ENCODE measurements around the gene SLC4A1AP. TPM values are rescaled to one million over a fixed set of nuclear protein-coding genes. Genes with fewer than 3 reads are reported as not detected.

Gene SLC4A1AP
- total and polyA plus RNA-seq, 9 of the 15 experiments (the other 6 are each of a cell fraction or from before 2014, with no cell fraction given), result 8.1 to 40.5 (median 35.3) TPM

DNA sequence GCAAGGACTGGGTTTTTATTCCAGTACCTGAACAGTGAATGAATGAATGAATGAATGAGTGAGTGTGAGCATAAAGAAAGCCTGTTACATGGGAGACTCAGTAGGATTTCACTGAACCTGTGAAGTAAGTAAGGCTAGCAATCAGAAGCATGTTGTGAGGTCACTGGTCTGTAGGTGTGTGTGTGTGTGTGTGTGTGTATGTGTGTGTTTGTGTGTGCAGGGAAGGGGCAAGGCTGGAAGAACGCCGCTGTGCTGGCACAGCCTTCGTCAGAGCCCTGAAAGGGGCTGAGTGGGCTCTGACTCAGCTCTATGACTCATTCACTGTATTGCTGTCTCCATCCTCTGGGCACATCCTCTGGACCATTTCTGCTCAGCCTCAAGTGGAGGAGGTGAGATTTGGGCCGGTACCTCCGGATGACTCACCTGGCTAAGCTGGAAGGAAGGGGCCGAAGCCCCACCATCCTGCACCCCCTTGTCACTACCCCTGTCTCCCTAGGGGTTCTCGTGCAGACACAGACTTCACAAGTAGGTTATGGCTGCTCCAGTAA is 56.4 kb downstream of the SLC4A1AP start:
- ChIA-PET CTCF (ENCODE audit: low intra/inter-chr PET ratio) (interaction anchor here (0.9 kb wide), 1 partner anchor 17 kb away, joined by 3 read pairs; no protein-coding TSS in a partner anchor), POLR2A (interaction anchor here (0.5 to 0.7 kb wide), 2 partner anchors 8 to 233 kb away, joined by 3 read pairs; no protein-coding TSS in a partner anchor)
- Histone ChIP-seq H3K79me2 (ENCODE audit: control insufficient read depth, insufficient read depth, low read length) (no peaks in the 10 kb centered on the region), H3K27me3 (ENCODE audit: control insufficient read depth in 2 of 2, insufficient read depth in 2 of 2, low read length in 2 of 2) (peaks cover 16 to 33% of the 10 kb centered on the region in 2 experiments; a peak in 4 of 5 replicates), H3K27ac (ENCODE audit: extremely low read depth, low read depth, low read length) (no peak overlapping the region), H3K4me1 (replicated peaks in 1 of 2; ENCODE audit: control insufficient read depth in 2 of 2, insufficient read depth in 2 of 2, low read length in 2 of 2) (peaks cover 0 to 11% of the 10 kb centered on the region in 2 experiments; a peak in 3 of 5 replicates), H3K36me3 (ENCODE audit: control insufficient read depth, insufficient read depth, low read length) (no peaks in the 10 kb centered on the region), H3K9ac (ENCODE audit: insufficient read depth in 1 of 2, low read depth in 2 of 2, low read length in 2 of 2) (no peak overlapping the region), H2AFZ (ENCODE audit: low read depth, low read length) (no peak overlapping the region), H3K4me2 (ENCODE audit: insufficient read depth, low read length) (no peak overlapping the region; the same call in 1 of the 2 replicates), H4K20me1 (replicated peaks; ENCODE audit: control insufficient read depth, insufficient read depth, low read length) (0 out of 2 replicates have a peak, but pooled peaks cover 4% of the 10 kb centered on the region), H3K9me3 (replicated peaks; ENCODE audit: control insufficient read depth, insufficient read depth, low read depth, low read length) (no peaks in the 10 kb centered on the region), H3K9me1 (ENCODE audit: control insufficient read depth, insufficient read depth, low read length) (no peaks in the 10 kb centered on the region), H3K4me3 (no peak overlapping the region)
- intact Hi-C loops (cut with micrococcal nuclease) (loop anchor here (10.0 kb wide), 1 partner anchor 675 kb away; the partner anchor contains the start of gene FOSL2), in situ Hi-C loops (cut with MboI) (no loop called here)
- no TSS peak for BruUV-seq (replicated peaks)
- ATAC-seq, result peak; percentile 47; the same call in 1 of the 3 replicates
- peak in 2 of 4 experiments; percentile 40 to 55 for DNase-seq (ENCODE audit: extremely low read depth in 1 of 4, low spot score in 3 of 4)
- 4% methylated on average over 7 of the region's 7 CpGs for WGBS (ENCODE audit: insufficient coverage, low coverage, missing lambda C conversion rate)
- FAIRE-seq, result peak; percentile 85
- TF ChIP-seq NFIX (CRISPR knock-in tag; IDR thresholded peaks at IDR 0.05; ENCODE audit: low read depth) (no peak), ZNF316 (IDR thresholded peaks at IDR 0.05) (peak; percentile 31; the same call in 1 of the 2 replicates), ZKSCAN8 (CRISPR knock-in tag; IDR thresholded peaks at IDR 0.05) (no peak), JUND (IDR thresholded peaks at IDR 0.05; ENCODE audit: borderline replicate concordance, low read depth, low read length) (peak; percentile 95), JUND (tag; IDR thresholded peaks at IDR 0.05; ENCODE audit: borderline replicate concordance, low read depth, low read length) (peak; percentile 91), C11orf30 (IDR thresholded peaks at IDR 0.05; ENCODE audit: low read depth) (peak; percentile 66), HDAC2 (IDR thresholded peaks at IDR 0.05) (peak; percentile 55; the same call in 1 of the 2 replicates), JUN (IDR thresholded peaks at IDR 0.05; ENCODE audit: borderline replicate concordance, low read depth, low read length) (peak; percentile 96), JUN (CRISPR knock-in tag; IDR thresholded peaks at IDR 0.05; ENCODE audit: borderline replicate concordance) (no peak), ZKSCAN3 (CRISPR knock-in tag; IDR thresholded peaks at IDR 0.05) (no peak), CTBP1 (IDR thresholded peaks at IDR 0.05; ENCODE audit: borderline replicate concordance) (peak; percentile 89), ARID1B (IDR thresholded peaks at IDR 0.05) (peak; percentile 79), FOS (IDR thresholded peaks at IDR 0.05; ENCODE audit: extremely low read depth, insufficient read length) (peak; percentile 67), FOSL1 (tag; conservative IDR thresholded peaks at IDR 0.05) (peak; percentile 98), NEUROD1 (IDR thresholded peaks at IDR 0.05; ENCODE audit: borderline replicate concordance, low read depth, low read length, partially characterized antibody) (peak; percentile 34), HES1 (IDR thresholded peaks at IDR 0.05; ENCODE audit: low read depth) (no peak), KDM1A (IDR thresholded peaks at IDR 0.05) (peak; percentile 44 to 55; a peak in 2 of 4 replicates)
- TF ChIP-seq, protein P1, sequence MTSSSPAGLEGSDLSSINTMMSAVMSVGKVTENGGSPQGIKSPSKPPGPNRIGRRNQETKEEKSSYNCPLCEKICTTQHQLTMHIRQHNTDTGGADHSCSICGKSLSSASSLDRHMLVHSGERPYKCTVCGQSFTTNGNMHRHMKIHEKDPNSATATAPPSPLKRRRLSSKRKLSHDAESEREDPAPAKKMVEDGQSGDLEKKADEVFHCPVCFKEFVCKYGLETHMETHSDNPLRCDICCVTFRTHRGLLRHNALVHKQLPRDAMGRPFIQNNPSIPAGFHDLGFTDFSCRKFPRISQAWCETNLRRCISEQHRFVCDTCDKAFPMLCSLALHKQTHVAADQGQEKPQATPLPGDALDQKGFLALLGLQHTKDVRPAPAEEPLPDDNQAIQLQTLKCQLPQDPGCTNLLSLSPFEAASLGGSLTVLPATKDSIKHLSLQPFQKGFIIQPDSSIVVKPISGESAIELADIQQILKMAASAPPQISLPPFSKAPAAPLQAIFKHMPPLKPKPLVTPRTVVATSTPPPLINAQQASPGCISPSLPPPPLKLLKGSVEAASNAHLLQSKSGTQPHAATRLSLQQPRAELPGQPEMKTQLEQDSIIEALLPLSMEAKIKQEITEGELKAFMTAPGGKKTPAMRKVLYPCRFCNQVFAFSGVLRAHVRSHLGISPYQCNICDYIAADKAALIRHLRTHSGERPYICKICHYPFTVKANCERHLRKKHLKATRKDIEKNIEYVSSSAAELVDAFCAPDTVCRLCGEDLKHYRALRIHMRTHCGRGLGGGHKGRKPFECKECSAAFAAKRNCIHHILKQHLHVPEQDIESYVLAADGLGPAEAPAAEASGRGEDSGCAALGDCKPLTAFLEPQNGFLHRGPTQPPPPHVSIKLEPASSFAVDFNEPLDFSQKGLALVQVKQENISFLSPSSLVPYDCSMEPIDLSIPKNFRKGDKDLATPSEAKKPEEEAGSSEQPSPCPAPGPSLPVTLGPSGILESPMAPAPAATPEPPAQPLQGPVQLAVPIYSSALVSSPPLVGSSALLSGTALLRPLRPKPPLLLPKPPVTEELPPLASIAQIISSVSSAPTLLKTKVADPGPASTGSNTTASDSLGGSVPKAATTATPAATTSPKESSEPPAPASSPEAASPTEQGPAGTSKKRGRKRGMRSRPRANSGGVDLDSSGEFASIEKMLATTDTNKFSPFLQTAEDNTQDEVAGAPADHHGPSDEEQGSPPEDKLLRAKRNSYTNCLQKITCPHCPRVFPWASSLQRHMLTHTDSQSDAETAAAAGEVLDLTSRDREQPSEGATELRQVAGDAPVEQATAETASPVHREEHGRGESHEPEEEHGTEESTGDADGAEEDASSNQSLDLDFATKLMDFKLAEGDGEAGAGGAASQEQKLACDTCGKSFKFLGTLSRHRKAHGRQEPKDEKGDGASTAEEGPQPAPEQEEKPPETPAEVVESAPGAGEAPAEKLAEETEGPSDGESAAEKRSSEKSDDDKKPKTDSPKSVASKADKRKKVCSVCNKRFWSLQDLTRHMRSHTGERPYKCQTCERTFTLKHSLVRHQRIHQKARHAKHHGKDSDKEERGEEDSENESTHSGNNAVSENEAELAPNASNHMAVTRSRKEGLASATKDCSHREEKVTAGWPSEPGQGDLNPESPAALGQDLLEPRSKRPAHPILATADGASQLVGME (CRISPR knock-in tag; IDR thresholded peaks at IDR 0.05), result peak; percentile 55; the same call in 1 of the 2 replicates
